GM04503 (cell line): ENCODE measurements around the gene POU3F2.

Source experiments
- DNase-seq: peaks from one replicate; pipeline ENCODE4 v3.0.0-alpha.2; 2012; ENCODE audit warnings: low read depth

POU3F2 gene

DNA sequence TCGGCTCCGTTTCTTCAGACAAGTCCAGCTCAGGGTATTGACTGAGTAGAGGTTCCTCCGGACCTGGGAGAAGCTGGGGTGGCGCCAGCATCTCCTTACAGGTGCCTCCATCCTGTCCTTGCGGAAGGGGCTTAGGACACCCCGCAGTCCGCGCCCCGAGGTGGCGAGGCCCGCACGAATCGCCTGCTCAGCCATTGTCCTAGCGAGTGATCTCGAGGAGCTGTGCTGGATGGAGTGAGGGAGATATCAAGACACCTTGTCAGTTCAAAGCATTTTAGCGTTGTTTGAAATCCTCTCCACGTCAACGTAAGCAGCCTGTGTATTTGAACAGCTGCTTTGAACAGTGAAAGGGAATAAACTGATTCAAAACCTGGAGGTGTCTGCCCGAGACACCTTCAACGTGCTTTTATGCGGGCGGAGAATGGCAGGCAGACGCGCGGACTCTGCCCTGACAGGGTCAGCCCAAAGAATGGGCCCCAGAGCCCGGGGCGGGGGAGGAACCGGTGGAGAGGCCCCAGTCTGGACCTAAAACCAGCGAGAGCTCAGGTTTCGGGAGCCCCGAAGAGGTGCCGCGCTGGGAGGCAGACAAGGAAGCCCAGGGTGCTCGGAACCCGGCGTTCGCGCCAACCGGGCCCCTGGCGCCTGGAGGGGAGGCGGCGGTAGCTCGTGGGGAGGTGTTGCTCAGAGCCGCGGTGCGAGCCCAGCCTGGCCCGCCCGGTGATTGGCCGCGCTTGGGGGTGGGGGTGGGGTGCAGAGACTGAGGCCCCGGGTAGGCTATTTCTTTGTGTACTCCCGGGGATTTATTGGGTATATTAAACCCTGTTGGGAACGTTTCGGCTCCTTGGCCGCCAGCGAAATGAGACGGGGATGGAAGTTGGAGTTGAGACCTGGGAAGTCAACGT lies 3.1 kb upstream of the POU3F2 start:
- DNase-seq, result no peak

DNA sequence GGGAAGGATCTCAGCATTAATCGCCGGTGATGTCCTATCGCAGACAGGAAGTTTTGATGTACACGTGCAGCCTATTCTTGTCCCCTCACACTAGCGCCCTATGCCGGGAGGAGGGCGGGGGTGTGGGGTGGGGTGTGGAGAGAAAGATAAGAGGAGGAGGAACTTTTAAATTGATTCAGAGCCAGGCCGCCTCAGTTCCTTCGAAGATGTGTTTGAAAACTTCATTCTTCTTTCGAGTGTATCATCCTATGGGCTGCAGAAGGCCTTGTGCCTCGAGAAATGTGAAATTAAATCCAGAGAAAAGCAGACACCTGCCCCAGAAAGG lies 2.5 kb upstream of the POU3F2 start:
- DNase-seq, result no peak

DNA sequence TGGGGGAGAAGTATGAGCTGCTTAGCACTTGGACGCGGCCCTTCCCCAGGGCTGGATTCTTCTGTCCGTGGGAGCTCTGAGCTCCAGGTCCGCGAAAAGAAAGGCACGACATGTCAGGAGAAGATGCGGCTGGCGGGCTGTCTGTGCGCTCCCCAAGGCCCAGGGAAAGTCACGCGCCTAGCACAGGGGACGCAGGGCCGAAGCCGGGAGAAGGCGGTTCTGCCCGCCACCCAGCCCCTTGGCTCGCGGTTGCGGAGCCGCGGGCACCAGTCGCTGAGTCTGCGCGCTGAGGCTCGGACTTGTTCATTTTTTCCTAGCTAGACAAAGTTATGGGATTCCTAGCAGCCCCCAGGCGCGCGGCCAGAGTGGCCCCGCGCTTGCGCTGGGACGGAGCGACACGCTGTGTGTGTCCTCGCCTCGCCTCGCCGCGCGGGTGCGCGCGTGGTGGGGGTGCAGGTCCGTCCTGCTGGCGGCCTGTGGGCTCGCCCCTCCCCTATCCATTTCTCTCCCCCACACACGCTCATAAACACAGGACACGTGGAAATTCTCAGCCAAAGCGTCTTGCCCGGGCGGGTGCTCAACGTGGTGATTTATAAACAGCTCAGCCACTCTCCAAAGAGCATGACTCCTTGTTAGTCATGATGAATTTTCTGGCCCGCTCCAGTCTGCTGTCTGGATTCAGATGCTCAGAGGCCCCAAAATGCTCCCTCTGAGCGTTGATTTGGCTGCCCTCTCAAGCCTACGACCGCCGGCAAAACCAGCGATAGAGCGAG lies 1.9 kb upstream of the POU3F2 start:
- DNase-seq, result peak; percentile 35

DNA sequence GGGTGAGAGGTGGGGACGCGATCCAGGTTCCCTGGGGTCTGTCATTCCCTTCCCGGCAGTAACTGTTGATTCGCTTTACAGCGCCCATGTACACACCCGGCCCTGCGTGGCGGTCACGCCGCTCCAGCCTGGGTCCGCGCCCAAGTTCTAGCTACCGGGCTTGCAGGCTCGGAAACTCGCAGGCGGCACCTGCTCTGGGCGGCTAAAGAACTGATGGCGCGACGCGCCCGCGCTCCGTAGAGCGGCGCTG lies 1.4 kb upstream of the POU3F2 start:
- DNase-seq, result no peak

DNA sequence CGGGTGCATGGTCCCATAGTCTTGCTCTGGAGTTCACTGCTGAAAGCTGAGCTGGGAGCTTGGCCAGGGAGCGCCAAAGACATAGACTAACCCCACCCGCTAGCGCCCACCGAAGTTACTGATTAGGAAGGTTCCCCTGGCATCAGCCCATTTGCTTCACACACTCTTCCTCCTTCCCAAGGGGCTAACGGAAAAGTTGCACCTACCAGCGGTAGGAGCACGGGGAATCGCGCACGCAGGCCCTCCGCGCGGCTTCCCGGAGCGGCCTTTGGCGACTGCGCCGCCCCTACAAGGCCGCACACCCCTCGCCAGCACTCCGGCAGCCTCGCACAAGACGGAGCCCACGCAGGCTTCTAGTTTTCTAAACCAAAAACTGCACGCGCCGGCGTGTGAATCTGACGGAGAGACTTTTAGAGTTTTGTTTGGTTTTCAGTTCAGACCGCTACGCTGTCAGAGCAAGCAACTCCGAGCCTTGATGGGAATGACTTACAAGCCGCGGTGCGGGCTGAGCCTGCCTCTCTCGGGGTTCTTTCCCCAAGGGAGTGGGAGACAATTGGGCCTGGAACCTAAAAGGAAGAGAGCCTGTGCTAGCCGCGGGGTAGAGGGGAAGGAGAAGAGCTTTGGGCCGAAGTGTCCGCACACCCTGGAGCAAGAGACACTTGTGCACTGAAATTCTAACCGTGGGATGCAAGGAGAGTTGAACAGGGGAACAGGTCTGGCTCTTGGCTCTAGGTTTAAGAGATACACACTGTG lies 891 bp upstream of the POU3F2 start:
- DNase-seq, result no peak

DNA sequence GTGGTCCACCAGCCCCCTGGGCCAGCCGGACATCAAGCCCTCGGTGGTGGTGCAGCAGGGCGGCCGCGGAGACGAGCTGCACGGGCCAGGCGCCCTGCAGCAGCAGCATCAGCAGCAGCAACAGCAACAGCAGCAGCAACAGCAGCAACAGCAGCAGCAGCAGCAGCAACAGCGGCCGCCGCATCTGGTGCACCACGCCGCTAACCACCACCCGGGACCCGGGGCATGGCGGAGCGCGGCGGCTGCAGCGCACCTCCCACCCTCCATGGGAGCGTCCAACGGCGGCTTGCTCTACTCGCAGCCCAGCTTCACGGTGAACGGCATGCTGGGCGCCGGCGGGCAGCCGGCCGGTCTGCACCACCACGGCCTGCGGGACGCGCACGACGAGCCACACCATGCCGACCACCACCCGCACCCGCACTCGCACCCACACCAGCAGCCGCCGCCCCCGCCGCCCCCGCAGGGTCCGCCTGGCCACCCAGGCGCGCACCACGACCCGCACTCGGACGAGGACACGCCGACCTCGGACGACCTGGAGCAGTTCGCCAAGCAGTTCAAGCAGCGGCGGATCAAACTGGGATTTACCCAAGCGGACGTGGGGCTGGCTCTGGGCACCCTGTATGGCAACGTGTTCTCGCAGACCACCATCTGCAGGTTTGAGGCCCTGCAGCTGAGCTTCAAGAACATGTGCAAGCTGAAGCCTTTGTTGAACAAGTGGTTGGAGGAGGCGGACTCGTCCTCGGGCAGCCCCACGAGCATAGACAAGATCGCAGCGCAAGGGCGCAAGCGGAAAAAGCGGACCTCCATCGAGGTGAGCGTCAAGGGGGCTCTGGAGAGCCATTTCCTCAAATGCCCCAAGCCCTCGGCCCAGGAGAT lies 1.0 kb downstream of the POU3F2 start:
- no peak for DNase-seq

DNA sequence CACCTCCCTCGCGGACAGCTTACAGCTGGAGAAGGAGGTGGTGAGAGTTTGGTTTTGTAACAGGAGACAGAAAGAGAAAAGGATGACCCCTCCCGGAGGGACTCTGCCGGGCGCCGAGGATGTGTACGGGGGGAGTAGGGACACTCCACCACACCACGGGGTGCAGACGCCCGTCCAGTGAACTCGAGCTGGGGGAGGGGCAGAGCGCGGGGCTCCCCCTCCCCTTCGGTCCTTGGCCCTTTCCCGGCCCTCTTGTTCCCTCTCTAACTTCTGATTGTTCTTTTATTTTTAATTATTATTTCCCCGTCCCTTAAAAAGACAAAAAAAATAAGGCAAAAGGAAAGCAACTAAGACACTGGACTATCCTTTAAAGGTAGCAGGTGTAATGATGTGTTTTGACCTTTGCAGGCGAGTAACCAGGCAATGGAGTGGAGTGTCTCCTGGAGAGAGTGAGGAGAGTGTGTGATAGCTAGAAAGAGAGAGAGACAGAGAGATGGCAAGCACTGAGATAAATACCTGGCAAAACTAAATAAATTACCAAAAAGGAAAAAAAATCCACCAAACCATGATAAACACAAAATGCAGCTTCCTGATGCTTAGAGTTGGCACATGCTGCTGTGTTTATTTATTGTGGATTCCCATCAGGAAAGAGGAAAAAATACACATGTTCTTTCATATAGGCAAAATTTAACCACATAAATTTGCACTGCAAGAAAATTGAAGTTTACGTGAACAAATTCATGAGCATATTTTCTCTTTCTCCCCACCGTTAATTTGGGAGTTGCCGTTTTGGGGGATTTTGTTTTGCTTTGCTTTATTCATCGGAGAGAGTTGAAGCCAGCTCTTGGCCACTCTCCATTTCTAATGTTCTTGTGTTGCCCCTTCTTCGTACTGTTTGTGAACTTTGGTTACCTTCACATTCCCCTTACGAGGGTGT lies 1.9 kb downstream of the POU3F2 start:
- DNase-seq, result no peak

DNA sequence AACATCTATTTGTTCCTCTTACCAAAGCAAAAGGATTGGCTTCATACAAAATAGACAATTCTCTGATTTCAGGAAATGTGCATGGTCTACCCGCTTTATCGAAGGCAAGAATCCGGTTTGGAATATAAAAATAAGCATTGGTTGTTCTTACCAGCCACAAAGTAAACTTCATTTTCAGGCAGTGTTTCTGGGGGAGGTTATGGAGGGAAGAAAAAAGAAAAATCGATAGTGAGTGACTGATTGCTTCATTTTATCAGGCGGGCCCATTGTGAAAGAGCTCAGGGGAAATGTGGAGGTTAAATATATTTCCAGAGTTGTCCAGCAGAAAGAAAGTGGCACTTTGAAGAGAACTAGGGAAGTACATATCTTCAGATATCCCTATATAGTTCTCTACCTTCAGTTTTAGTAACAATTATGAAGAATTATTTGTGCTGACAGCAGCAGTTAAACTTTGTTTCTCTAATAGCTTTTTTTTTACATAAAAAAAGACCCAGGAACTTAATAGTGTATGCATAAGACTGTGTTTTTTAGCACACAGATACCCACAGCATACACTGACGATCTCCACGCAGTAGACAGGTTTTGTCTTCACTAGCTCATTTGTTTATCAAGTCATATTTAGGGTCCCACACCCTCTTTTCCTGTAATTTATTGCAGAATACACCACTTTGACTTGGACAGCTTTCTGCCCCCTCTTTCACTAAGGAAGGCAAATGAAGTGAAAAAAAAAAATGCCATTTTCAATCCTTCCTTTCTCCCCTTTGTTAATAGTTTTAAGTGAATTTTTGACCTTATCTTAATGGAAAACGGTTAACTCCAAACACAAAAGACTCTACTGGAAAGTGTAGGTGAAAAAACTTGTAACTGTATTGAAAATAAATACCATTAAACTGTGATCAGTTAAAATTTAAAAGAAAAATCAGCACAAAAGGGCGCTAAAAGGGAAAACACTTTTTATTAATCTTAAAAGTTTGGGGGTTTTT lies 2.9 kb downstream of the POU3F2 start:
- DNase-seq, result no peak

DNA sequence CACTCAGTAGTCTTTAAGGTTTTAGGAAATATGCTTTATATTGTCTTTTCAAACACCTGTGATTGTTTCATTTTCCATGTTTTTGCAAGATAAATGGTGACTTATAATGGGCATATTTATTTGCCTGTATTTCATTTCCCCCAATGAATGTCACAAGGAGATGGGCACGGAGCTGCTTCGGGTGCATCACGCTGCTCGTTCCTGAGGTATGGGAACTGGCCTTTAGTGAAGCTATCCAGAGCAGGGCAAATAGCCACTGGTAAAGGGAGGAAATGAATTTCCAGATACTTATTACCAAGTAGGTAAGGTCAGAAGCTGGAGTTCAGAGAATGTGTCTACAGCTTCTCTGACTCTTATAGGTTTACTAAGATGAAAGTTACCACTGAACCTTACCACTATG lies 3.7 kb downstream of the POU3F2 start:
- DNase-seq, result no peak

DNA sequence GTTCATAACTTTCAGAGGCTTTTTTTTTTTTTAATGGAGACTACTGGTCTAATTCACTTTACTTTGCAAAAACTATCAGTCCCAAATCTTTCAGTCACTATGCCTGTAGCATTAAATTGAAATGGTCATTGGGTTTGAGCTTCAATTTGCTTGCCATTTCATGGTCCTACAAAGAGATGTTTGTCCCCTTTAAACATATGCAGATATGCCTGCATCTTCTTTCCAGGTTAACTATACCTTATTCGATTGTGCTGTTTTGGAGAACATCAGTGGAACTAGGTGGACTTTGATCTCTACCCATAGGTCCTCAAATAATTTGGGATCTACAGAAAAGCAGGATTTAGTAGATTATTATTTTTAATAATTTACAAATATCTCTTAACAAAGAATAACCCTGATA lies 4.6 kb downstream of the POU3F2 start:
- no peak for DNase-seq

DNA sequence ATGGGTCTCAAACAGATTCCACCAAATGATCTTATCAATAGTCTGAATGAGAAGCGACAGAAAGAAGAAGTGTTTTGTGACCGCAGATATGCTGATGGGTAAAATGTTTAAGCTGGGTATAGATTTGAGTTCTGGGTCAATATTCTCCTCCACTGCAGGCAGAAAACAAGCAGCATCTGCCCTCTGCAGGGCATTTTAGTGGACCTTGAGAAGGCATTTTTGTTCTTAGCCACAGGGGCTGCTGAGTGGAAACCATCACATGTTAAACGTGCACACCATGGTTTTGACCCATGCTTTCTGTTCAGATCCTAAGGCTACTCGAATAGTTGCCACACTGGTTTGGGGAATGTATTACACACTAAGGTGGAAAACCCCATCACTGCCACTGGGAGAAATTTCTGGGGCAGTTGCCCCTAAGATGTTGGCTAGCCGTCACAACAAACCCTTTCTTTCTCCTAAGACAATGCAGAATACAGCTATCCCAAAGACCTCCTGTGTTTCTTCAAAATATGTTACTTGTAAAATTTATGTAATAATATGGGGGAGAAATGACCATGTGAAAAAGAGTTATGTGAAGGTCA lies 5.5 kb downstream of the POU3F2 start:
- DNase-seq, result no peak

DNA sequence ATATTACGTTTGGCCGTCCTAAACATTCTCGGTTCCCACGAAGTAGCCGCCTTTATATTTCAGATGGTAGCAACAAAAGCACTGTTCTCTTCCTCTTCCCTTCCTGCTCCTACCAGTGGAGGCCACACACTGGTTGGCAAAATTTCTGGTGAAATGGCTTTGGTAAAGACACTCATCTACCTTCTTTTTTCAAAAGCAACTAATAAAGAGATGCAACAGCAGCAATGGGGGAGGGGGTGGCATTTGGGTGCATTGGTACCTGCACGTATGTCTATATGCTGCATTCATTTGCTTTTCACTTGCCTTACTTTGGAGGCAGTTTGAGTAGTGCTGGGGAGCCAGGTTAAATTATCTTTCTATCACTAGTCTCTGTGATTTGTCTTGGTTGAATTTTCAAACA lies 6.0 kb downstream of the POU3F2 start:
- DNase-seq, result no peak

DNA sequence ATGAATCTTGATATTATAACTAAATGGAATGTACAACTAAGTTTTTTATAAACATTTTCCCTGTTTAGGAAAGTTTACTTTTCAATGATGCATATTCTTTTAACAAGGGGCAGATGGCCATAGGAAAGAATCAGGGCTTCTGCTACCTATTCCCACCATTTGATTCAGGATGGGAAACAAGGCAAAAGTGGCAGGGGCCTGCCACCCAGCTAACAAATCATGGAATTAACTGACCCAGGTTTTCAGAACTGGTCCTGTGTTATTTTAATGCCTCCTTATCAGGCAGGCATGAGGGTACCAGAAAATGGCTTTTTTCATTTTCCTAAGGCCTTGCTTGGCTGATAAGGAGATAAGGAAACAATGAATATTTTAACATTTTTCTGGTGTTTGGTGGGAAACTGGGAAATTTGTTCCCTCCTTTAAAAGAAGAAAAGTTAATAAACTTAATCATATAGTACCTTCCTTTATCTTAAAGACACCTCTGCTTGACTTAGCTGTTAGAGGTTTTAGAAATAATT lies 6.7 kb downstream of the POU3F2 start:
- DNase-seq, result no peak

DNA sequence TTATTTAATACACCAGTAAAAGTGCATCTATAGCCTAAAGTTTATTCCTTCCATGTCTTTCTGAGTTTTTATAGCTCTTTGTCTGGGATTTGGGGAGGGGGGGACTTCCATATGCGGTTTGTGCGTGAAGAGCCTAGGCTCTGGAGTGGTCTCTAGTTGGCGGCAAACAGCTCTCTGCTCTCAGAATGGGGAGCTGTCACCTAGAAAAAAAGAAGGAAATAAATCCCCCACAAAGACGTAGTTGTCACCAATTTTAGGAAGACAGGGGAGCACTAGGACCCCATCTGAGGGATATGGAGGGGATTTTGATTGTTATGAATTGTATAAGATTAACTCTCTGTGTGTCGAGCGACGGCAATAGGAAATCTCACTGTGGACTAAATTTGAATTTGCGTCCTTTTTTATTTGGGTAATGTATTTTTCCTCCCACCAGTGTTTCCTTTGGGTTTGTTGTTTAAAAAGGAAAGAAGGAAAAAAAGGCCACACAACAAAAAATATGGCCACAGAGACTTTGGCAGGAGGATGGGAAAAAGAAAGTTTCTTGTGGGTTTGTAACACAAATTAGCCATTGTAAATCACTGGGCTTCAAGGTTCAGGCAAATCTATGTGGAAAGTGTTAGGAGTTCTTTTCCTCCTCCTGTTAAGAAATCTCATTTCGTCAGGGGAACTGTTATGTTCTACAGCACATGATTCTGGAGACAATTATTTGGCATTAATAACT lies 7.4 kb downstream of the POU3F2 start:
- DNase-seq, result no peak

DNA sequence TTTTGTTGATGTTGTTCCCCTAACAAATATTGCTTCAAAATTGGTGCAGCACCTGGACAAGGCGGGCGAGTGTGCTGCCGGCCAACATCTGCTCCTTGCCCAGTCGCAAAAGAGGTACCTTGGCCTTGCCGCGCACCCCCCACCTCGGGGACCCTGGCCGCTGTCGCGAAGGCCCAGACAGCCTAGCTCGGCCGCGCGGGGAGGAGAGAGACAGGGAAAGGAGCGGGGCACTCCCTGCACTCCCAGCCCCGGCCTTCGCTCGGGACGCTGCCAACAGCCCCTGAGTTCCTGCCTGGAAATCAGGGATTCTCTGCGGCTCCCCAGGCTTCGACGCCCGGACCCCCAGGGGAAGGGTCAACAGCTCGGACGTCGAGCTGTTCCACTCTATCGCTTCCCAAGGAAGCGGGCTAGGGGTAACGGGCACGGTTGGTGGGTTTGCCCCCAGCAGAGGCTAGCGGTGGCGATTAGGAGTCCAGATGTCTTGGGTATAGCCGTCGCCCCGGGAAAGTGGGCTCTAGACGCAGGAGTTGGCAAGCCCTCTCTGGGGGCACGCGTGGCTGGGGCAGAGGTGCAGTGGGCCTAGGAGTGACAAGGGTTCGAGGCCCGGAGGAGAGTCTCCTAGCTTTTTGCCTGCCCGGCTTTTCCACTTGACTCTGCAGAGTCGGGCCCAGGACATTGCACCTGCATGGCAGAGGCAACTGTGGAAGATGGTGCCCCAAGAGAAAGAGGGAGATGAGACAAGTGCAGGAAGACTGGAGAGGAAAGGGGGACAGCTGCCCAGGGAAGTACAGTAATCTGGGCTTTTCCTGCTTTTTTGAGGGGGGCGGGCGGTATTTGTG lies 8.2 kb downstream of the POU3F2 start:
- DNase-seq, result no peak

DNA sequence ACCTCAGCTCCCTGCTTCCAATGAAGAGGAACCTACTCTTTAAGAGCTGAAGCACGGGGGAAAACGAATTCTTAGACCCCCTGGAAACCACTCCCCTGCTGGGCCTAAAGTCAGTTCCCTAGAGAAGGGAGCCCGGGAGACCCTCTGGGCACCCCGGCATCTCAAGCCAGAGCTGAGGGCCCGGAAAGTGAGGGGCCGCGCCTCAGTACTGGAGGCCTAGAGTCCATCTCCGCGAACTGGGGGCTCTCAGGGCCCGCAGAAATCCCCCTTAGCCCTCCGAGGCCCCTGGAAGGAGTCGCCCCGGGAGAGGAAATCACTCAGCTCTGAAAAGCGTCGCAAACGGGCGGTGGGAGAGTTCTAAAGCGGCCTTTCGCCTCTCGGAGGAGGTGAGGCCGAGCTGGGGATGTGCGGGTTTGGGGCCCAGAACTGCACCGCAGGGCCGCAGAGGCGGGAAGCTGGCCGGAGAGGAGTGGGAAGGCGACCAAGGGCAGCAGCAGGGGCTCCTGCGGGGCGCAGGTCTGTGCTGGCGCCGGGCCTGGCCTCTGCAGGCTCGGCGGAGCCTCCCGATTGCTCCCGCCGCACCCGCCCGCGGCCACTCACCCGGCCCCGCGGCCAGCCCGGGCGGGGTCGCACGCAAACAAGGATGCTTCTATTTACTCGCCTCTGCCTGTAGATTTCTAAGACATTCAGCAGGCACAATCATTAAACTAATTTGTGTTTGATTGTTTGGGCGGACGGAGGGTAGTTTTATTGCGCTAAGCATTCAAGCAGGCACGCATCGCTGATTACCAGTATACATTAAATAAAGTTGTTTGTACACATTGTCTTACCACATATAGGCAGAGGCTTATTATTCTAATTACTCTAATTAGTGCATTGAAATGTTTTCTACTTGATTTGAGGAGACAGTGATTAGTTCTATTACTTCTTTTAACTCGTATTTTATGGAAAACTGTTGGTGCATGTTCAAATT lies 9.2 kb downstream of the POU3F2 start:
- no peak for DNase-seq
